Body of pancreas (tissue), 4 donors: ENCODE data around the gene XRRA1.

Source experiments
- POLR2A ChIP-seq, 3 donors: fragments of 450-650 bp; IDR thresholded peaks; one replicate each; pipeline ENCODE4 v1.6.1; 2016; ENCODE audit warnings: antibody characterized with exemption in 3 of 3, mild to moderate bottlenecking in 2 of 3
- TF ChIP-seq, protein P1 (sequence below), 7 experiments: fragments of 450-650 bp in 4 of 7; fragments of 200-600 bp in 3 of 7; sonication (generic) in 3 of 7; IDR thresholded peaks; one replicate each; pipeline ENCODE4 v1.5.1; 2016 to 2019; ENCODE audit warnings: antibody characterized with exemption in 7 of 7

DNA sequence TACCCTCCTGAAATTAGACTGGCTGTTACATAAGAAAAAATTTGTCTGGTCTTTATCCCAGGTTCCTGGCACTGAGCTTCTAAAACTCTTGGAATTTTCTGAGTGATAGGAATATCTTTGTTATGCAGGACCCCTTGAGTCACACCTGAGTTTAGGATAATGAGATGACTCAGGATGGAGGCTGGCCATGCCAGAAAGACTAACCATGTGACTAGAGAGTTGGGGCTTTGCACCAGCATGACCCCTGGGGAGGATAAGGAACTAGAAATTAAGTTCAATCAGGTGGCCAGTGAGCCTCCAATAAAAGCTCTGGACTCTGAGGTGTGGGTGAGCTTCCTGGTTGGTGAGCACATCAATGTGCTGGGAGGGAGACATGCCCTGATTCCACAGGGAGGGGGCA, 88.1 kb downstream of the XRRA1 start:
- TF ChIP-seq, protein P1, sequence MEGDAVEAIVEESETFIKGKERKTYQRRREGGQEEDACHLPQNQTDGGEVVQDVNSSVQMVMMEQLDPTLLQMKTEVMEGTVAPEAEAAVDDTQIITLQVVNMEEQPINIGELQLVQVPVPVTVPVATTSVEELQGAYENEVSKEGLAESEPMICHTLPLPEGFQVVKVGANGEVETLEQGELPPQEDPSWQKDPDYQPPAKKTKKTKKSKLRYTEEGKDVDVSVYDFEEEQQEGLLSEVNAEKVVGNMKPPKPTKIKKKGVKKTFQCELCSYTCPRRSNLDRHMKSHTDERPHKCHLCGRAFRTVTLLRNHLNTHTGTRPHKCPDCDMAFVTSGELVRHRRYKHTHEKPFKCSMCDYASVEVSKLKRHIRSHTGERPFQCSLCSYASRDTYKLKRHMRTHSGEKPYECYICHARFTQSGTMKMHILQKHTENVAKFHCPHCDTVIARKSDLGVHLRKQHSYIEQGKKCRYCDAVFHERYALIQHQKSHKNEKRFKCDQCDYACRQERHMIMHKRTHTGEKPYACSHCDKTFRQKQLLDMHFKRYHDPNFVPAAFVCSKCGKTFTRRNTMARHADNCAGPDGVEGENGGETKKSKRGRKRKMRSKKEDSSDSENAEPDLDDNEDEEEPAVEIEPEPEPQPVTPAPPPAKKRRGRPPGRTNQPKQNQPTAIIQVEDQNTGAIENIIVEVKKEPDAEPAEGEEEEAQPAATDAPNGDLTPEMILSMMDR (IDR thresholded peaks at IDR 0.05) = no peak
- no peak for TF ChIP-seq POLR2A (IDR thresholded peaks at IDR 0.05)
